HG03097 (cell line): ENCODE results near the gene MST1R.

ENCODE experiments used
- ATAC-seq: cut with Tn5 transposase; IDR thresholded peaks from one replicate; pipeline ENCODE4 v1.9.1; 2021; ENCODE audit not compliant: unreplicated experiment, low FRiP score

Gene MST1R

DNA sequence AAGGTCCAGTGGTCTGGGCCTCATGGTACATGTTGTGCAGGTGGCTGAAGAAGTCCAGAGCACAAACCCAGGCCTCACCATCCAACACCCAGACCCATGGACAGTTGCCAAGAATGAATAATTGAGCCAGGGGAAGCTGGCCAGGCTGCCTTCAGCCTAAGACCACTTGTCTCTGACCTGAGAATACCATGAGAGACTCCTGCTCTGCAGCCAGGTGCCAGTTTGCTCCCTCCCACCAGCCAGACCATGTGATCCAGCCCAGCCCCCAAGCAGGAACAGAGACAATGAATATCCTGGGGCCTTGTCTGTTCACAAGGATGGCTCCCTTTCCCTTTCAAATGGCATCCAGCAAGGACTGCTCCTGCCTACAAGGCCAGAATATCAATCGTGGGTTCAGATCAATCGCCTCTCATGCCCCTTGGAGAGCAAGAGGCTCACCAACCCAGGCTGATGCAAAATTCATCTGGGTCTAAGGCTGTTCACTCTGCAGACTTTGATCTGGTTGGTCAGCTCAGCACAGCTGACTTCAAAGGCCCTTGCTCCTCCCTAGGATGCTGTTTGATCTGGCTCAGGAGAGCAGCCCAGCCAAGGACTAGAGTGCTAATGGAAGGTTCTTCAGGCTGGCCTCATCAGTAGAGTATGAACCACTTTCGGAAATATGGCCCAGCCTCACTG, 60.7 kb downstream of the MST1R start:
- ATAC-seq: no peak

DNA sequence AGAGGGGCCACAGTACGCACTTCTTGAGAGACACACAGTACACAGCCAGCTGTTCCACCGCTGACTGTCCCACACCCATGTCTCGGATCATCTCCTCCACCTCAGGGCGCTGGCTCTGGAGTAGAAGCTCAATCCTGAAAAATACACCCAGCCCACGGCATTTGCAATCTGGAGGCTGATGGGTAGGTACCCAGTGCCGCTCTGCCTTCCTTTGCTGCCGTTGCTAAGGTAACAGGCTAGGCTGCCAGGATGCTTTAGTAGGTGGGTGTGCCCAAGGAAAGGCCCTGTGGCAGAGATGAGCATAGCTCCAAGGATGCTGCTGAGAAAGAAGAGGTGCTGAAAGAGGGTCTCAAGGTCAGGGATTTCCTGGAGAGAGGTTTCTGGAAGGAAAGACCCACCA, 61.9 kb downstream of the MST1R start:
- ATAC-seq: no peak

DNA sequence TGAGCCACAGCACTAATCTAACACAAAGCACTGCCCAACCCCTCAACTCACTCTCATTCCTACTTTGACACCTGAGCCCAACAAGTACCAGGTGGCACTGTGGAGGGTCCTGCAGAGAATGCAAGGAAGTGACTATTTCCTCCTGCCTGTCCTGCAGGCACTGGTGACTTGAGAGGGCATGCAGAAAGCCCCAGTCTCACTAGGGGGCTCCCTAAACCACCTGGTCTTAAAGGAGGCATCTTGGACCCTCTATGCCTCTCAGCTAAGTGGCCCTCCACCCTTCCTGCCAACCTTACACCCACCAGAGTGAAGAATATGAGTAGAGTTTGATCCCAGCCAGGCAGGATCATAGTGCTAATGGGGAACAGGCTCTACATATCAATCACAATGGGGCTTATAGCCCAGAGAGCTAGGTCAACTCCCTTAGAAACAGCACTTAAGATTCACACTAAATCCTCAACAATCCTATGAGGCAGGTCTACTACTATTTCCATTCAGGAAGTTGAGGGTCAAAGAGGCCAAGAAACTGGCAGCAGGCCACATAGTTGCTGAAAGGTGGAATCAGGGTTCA, 62.5 kb downstream of the MST1R start:
- ATAC-seq: no peak

DNA sequence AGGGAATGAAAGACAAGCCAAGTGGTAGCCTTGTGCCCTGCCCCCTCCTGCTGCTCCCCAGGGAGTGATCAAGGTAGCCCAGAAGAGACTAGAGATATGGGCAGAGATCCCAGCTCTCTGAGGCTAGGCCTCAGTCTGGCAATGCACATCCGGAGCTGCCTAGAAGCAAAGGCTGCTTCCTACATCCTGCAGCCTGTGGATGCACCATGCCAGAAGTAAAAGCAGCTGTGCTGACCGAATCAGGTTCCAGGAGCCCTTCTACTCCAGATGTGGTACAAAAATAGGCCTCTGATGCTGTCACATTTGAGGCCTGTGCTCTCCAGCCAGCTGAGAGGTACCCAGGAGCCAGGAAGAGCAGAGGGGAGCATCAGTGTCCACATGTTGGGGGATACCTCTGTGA, 63.3 kb downstream of the MST1R start:
- ATAC-seq: no peak

DNA sequence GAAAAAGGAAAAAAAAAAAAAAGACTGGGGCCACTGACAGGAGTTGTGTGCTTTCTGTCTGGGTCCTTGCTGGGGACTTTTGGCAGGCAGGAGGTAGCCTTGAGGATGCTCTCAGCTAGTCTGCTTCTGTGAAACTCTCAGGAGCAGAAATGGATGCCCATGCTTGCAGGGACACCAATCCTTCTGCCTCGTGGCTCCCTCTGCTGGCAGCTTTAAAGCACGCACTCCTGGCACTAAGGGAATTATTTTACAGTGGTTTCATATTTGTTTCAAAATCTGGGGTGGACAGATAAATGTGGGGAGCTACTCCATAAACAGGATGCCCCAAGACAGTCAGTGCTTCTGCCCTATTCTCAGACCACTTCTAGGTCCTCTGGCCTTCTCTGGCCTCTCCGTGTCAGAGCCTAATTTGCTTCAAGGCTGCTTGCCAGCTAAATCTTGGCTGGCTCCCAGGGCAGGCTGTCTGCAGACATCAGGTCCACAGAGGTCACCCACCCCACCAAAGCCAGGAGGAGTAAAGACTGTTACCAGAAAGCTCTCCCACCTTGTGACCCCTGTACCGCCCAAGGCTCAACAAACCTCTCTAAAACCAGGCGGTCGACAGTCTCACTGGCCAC, 64.4 kb downstream of the MST1R start:
- no peak for ATAC-seq
